Omental fat pad (tissue), 4 donors: ENCODE measurements around the gene LYRM7. TPM values are rescaled to one million over a fixed set of nuclear protein-coding genes. Genes with fewer than 3 reads are reported as not detected.
"Not testable (repeated sequence)": the region's sequence is repeated elsewhere in the genome, so short reads cannot be mapped to it uniquely, and the experiment has no call there.

Source experiments
- ATAC-seq: fragments of 150-250 bp; one replicate; pipeline ENCODE4 v1.9.1; 2016; ENCODE audit warnings: mild to moderate bottlenecking, moderate library complexity; ENCODE audit not compliant: low FRiP score
- DNase-seq: peaks from one replicate; pipeline ENCODE4 v3.0.0-alpha.2; 2019; ENCODE audit warnings: low spot score
- total RNA-seq, 4 donors: library from RNA; depleted of rRNA; stranded (reverse); fragments of >200 nt; gene quantifications; one replicate each; pipeline ENCODE4 v1.1.0, GENCODE V29; 2016
- TF ChIP-seq, protein P1 (sequence below), 3 donors: fragments of 450-650 bp; IDR thresholded peaks; one replicate each; pipeline ENCODE4 v1.5.1; 2016 to 2017; ENCODE audit warnings: antibody characterized with exemption in 3 of 3, mild to moderate bottlenecking in 3 of 3, moderate library complexity in 2 of 3

Gene LYRM7
- 10 to 100 TPM in 1 of 4 donors, 1 to 10 TPM in 3; 4.4 to 11.9 (median 9.5) TPM for total RNA-seq

DNA sequence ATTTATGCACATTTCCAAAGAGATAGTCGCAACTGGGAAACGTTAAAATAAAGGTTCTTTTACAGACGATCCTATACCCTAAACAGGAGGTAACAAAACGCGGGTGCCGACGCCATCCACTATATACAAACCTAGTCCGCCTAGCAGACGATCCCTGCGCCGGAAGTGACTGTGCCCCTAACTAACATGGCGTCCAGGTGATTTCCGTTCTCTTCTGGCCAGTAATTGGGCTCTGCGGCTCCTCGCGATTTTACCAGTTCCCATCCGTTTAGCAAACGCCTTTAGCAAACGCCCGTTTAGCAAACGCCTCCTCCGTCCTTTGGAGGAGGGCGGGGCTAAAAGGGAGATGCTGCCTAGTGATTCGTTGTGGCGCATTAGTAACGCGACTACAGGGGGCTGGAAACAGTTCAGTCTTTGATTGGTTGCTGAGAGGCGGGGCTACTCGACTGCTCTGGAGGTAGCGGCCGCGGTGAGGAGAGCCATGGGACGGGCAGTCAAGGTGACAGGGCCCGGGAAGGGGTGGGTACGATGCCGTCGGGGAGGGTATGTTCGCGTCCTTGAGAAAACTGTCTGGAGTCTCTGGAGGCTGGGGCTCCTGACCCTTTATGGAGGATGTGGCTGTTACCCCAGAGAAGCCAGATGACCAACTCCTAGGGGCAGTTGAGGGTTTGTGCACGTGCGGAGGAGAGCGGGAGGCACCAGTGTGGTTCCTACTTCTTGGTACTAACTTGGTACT is at the start of gene LYRM7:
Gene LYRM7 (plus strand): TSS at position 405 of the 736 bp plus-strand sequence. CDS start 77 bp downstream, at position 482.
- TF ChIP-seq, protein P1, sequence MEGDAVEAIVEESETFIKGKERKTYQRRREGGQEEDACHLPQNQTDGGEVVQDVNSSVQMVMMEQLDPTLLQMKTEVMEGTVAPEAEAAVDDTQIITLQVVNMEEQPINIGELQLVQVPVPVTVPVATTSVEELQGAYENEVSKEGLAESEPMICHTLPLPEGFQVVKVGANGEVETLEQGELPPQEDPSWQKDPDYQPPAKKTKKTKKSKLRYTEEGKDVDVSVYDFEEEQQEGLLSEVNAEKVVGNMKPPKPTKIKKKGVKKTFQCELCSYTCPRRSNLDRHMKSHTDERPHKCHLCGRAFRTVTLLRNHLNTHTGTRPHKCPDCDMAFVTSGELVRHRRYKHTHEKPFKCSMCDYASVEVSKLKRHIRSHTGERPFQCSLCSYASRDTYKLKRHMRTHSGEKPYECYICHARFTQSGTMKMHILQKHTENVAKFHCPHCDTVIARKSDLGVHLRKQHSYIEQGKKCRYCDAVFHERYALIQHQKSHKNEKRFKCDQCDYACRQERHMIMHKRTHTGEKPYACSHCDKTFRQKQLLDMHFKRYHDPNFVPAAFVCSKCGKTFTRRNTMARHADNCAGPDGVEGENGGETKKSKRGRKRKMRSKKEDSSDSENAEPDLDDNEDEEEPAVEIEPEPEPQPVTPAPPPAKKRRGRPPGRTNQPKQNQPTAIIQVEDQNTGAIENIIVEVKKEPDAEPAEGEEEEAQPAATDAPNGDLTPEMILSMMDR (IDR thresholded peaks at IDR 0.05) = no peak
- peak; percentile 100 for ATAC-seq
- peak; percentile 82 for DNase-seq

DNA sequence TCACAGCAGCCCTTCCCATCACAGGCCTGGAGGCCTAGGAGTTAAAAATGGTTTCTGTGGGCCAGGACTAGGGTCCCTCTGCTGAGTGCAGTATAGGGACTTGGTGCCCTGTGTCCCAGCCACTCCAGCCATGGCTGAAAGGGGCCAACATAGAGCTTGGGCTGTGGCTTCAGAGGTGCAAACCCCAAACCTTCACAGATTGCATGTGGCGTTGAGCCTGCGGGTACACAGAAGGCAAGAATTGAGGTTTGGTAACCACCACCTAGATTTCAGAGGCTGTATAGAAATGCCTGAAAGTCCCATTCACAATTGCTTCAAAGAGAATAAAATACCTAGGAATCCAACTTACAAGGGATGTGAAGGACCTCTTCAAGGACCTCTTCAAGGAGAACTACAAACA is 43.5 kb upstream of the LYRM7 start:
- not testable (repeated sequence) for ATAC-seq, DNase-seq

DNA sequence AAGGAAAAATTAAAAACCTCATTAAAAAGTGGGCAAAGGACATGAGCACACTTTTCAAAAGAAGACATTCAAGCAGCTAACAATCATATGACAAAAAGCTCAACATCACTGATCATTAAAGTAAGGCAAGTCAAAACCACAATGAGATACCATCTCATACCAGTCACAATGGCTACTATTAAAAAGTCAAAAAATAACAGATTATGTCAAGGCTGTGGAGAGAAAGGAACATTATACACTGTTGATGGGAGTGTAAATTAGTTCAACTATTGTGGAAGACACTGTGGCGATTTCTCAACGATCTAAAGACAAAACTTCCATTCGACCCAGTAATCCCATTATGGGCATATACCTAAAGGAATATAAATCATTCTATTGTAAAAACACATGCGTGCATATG is 41.4 kb upstream of the LYRM7 start:
- ATAC-seq = no peak
- TF ChIP-seq, protein P1 (IDR thresholded peaks at IDR 0.05) = no peak
- no peak for DNase-seq

GRCh38 chr5:131133091-131133490 is 37.7 kb upstream of the LYRM7 start:
- DNase-seq, ATAC-seq: not testable (repeated sequence)

- not testable (repeated sequence) for ATAC-seq, DNase-seq
Observed at GRCh38 chr5:131138406-131138805, 32.3 kb upstream of the LYRM7 start.

DNA sequence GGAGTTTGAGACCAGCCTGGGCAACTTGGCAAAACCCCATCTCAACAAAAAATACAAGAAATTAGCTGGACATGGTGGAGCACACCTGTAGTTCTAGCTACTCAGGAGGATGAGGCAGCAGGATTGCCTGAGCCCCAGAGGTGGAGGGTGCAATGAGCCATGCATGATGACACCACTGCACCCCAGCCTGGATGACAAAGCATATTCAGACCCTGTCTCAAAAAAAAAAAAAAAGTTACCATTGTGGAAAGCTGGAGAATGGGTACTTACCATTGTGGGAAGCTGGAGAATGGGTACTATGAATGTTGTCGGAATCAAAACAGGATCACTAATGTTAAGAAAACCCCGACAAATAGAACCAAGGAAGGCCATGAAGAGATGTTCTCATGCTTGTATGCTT is 31.4 kb upstream of the LYRM7 start:
- TF ChIP-seq, protein P1 (IDR thresholded peaks at IDR 0.05) = no peak
- DNase-seq = no peak
- ATAC-seq = no peak

DNA sequence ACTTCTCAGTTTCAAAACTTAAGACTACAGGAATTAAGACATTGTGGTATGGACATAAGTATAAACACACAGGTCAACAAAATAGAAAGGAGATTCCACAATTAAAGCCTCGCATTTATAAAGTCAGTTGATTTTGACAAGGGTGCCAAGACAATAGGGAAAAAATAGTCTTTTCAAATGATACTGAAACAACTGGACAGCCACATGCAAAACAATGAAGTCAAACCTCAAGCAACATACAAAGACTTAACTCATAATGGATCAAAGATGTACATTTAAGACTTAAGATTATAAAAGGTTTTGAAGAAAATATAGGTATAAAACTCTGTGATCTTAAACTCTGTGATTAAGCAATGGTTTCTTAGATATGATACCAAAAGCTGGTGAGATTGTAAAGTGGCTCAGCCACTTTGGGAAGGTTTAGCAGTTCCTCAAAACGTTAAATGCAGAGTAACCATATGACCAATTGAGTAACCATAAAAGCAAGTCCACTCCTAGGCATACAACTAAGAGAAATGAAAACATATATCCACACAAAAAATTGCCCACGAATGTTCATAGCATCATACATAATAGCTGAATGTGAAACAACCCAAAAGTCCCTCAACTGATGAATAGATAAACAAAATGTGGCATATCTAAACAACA is 27.6 kb upstream of the LYRM7 start:
- TF ChIP-seq, protein P1 (IDR thresholded peaks at IDR 0.05) = no peak
- DNase-seq (no peak), ATAC-seq (no peak)

DNA sequence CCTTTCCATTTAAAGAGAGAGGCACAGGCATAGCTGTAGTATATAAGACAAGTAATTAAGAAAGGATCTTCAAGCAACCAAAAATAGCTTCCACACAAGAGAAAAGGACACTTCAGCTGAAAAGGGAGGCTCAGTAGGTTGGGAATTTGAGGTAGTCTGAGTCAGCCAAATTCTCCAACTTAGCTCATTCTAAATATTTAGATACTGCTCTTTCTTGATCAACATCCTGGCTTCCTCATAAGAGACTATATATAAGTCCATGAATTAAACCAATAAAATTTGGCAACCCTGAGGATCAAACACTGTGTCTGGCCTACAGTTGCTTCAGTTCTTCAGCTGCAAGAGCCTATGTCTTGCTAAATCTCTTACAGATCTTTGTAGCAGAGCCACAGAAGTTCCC is 23.5 kb upstream of the LYRM7 start:
- DNase-seq (no peak), ATAC-seq (no peak)
- TF ChIP-seq, protein P1 (IDR thresholded peaks at IDR 0.05) = no peak
